ENCODE measurements around the gene FAM117A. TPM values are rescaled to one million over a fixed set of nuclear protein-coding genes. Genes with fewer than 3 reads are reported as not detected.

FAM117A gene
- polyA plus RNA-seq, 1 experiment: 2.5 TPM

DNA sequence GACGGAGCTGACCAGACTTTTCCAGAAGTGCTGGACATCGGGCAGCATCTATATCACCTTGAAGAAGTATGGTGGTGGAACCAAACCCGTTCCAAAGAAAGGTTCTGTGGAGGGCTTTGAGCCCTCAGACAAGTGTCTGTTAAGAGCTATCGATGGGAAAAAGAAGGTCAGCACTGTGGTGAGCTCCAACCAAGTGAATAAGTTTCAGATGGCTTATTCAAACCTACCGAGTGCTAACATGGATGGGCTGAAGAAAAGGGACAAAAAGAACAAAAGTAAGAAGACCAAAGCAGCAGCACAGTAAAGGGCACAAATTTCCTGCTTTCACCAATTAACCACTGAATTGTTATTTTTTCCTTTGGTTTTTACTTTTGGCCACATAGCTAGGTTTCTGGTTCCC lies 31.4 kb upstream of the FAM117A start:
- H3K27ac ChIP-seq (ENCODE audit: low read depth, low read length): no peak overlapping the region
- no peaks in the 10 kb centered on the region for H3K27me3 ChIP-seq (ENCODE audit: control insufficient read depth, insufficient read depth, low read length)
- no peak overlapping the region for H3K4me3 ChIP-seq (ENCODE audit: low read depth, low read length)
- TF ChIP-seq CTCF (IDR thresholded peaks at IDR 0.05; ENCODE audit: low read depth, low read length): no peak
- no peak for DNase-seq (ENCODE audit: low read depth, low spot score)
- H3K9me3 ChIP-seq (ENCODE audit: control insufficient read depth, insufficient read depth, low read length): no peaks in the 10 kb centered on the region
- POLR2A ChIA-PET: no interaction called here
- CTCF ChIA-PET: interaction anchor here (0.8 kb wide), 1 partner anchor 202 kb away, joined by 3 read pairs; no protein-coding TSS in a partner anchor

GRCh38 chr17:49793309-49793708 lies 29.4 kb upstream of the FAM117A start:
- H3K27me3 ChIP-seq (ENCODE audit: control insufficient read depth, insufficient read depth, low read length): no peaks in the 10 kb centered on the region
- H3K9me3 ChIP-seq (ENCODE audit: control insufficient read depth, insufficient read depth, low read length): peaks cover 2% of the 10 kb centered on the region; the same call in 1 of the 2 replicates
- H3K27ac ChIP-seq (ENCODE audit: low read depth, low read length): no peak overlapping the region
- no peak for DNase-seq (ENCODE audit: low read depth, low spot score)
- ChIA-PET CTCF (interaction anchor here (0.6 to 0.7 kb wide), 2 partner anchors 204 to 878 kb away, joined by 3 to 6 read pairs; no protein-coding TSS in a partner anchor), POLR2A (no interaction called here)
- no peak for TF ChIP-seq CTCF (IDR thresholded peaks at IDR 0.05; ENCODE audit: low read depth, low read length)
- no peak overlapping the region for H3K4me3 ChIP-seq (ENCODE audit: low read depth, low read length)

- Histone ChIP-seq H3K27me3 (ENCODE audit: control insufficient read depth, insufficient read depth, low read length) (no peaks in the 10 kb centered on the region), H3K4me3 (ENCODE audit: low read depth, low read length) (peak overlapping the region; percentile 99), H3K9me3 (ENCODE audit: control insufficient read depth, insufficient read depth, low read length) (peaks cover 2% of the 10 kb centered on the region; the same call in 1 of the 2 replicates), H3K27ac (ENCODE audit: low read depth, low read length) (no peak overlapping the region)
- ChIA-PET POLR2A (interaction anchor here (1.0 to 1.1 kb wide), 2 partner anchors 69 to 81 kb away, joined by 3 read pairs; partner anchors contain the start of gene SLC35B1), CTCF (no interaction called here)
- no peak for DNase-seq (ENCODE audit: low read depth, low spot score)
- TF ChIP-seq CTCF (IDR thresholded peaks at IDR 0.05; ENCODE audit: low read depth, low read length): no peak
Observed at GRCh38 chr17:49789243-49789578, 25.3 kb upstream of the FAM117A start.

DNA sequence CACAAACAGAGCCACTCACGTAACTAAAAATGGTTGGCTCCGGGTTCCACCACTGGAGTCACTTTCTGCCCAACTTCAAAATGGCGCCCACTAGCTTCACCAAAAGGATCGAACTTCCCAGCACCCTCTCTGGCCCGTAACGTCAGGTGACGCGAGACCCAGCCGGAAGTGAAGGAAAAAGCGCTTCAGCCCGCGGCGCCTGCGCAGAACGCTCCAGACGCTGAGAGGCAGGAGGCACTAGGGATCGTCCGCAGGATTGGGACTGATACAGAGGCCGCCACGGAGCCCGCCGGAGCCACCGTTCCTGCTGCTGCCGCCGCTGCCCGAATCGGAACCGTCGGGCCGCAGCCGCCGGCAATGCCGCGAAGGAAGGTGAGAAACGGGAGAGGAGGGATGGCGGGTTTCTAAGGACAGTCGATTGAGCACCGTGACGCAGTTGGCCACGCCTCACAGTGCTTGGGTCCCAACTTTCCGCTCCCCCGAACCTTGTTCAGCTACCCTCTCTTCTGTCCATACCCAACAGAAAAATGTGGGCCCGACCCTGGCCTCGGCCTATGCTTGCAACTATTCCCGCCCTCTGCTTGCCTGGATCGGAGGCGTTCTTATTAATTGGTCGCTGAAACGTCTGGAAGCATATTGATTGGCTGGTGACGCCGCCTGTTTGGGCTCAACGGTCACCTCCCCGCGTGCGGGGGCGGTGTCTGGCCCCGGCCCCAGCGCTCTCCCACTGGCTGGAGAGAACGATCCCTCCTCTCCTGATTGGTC lies 24.7 kb upstream of the FAM117A start, which contains the start of gene KAT7:
Gene KAT7 (plus strand): TSS at position 204 of the 765 bp plus-strand sequence. CDS start 154 bp downstream, at position 358.
- no peak for TF ChIP-seq CTCF (IDR thresholded peaks at IDR 0.05; ENCODE audit: low read depth, low read length)
- Histone ChIP-seq H3K27me3 (ENCODE audit: control insufficient read depth, insufficient read depth, low read length) (no peaks in the 10 kb centered on the region), H3K9me3 (ENCODE audit: control insufficient read depth, insufficient read depth, low read length) (peaks cover 2% of the 10 kb centered on the region; the same call in 1 of the 2 replicates), H3K27ac (ENCODE audit: low read depth, low read length) (peak within 1 kb of the TSS; percentile 98), H3K4me3 (ENCODE audit: low read depth, low read length) (peak within 1 kb of the TSS; percentile 99)
- ChIA-PET CTCF (no interaction called here), POLR2A (interaction anchor here (0.5 to 1.7 kb wide), 5 partner anchors 12 to 80 kb away, joined by 3 to 10 read pairs (median 4); partner anchors contain the start of genes FAM117A and SLC35B1)
- DNase-seq (ENCODE audit: low read depth, low spot score): peak; percentile 98
